Renal cortex interstitium (tissue), 11 donors: ENCODE measurements around the gene RPP14. TPM values are rescaled to one million over a fixed set of nuclear protein-coding genes. Genes with fewer than 3 reads are reported as not detected.
A peak's percentile ranks its signal among the peaks of the same experiment; 100 is the strongest.
"Not testable (repeated sequence)": the region's sequence is repeated elsewhere in the genome, so short reads cannot be mapped to it uniquely, and the experiment has no call there.

Experiments used
- DNase-seq, 11 donors: peaks; one replicate each; pipeline ENCODE4 v3.0.0-alpha.2; 2013; ENCODE audit warnings: low read depth in 9 of 11, low spot score in 4 of 11; ENCODE audit errors: extremely low read depth in 1 of 11
- polyA plus RNA-seq, 3 donors: library from polyadenylated mRNA; unstranded; fragments of 120-200 nt; gene quantifications; one replicate each; pipeline ENCODE4 v1.2.1, GENCODE V29; 2013; ENCODE audit not compliant: insufficient read length in 3 of 3

RPP14 gene
- polyA plus RNA-seq, 3 donors = 19.8 to 23.4 (median 21.1) TPM

GRCh38 chr3:58324391-58325390 is 18.6 kb downstream of the RPP14 start:
- no peak for DNase-seq

- DNase-seq = no peak
These were observed 19.5 kb downstream of the RPP14 start for GRCh38 chr3:58325525-58325992.

GRCh38 chr3:58326267-58326900 is 20.3 kb downstream of the RPP14 start:
- DNase-seq = no peak

- no peak for DNase-seq
These were observed 23.3 kb downstream of the RPP14 start for GRCh38 chr3:58329150-58329921.

GRCh38 chr3:58329922-58330413 is 23.9 kb downstream of the RPP14 start:
- DNase-seq = no peak

- DNase-seq = no peak
These were observed 25.6 kb downstream of the RPP14 start for GRCh38 chr3:58331593-58332152.

GRCh38 chr3:58332575-58333188 is 26.6 kb downstream of the RPP14 start, which contains the start of gene PXK:
PXK (plus strand) TSS chr3:58332892; CDS start chr3:58332989, 97 bp downstream.
- DNase-seq = peak in 7 of 11 donors; percentile 62 to 79 (median 72)

GRCh38 chr3:58333206-58334012 is 27.4 kb downstream of the RPP14 start:
- DNase-seq = no peak

GRCh38 chr3:58334013-58334321 is 27.9 kb downstream of the RPP14 start:
- no peak for DNase-seq

- no peak for DNase-seq
These were observed 28.4 kb downstream of the RPP14 start for GRCh38 chr3:58334506-58334884.

- DNase-seq = no peak
These were observed 29.6 kb downstream of the RPP14 start for GRCh38 chr3:58335652-58335947.

- no peak for DNase-seq
These were observed 30.3 kb downstream of the RPP14 start for GRCh38 chr3:58336135-58336882.

GRCh38 chr3:58337190-58337589 is 31.1 kb downstream of the RPP14 start:
- no peak for DNase-seq

GRCh38 chr3:58339146-58339545 is 33.1 kb downstream of the RPP14 start:
- not testable (repeated sequence) for DNase-seq

GRCh38 chr3:58340594-58341244 is 34.7 kb downstream of the RPP14 start:
- no peak for DNase-seq

- DNase-seq = no peak
These were observed 35.3 kb downstream of the RPP14 start for GRCh38 chr3:58341376-58341775.

GRCh38 chr3:58342676-58343075 is 36.6 kb downstream of the RPP14 start:
- DNase-seq = no peak
